SK-N-SH treated with all-trans-retinoic acid at 6 μM for 48 hours (cell line): ENCODE results near the gene KRTAP10-3.

Experiments used
- ARNTL ChIP-seq: fragments of 450-650 bp; formaldehyde crosslinking; IDR thresholded peaks from 2 replicates; pipeline ENCODE4 v1.5.0; 2020; ENCODE audit warnings: low read depth, mild to moderate bottlenecking, moderate library complexity, borderline replicate concordance
- CSDC2 ChIP-seq: fragments of 250-450 bp; sonication (Bioruptor Pico); IDR thresholded peaks from 2 replicates; pipeline ENCODE4 v1.5.0; 2020; ENCODE audit warnings: mild to moderate bottlenecking, moderate library complexity
- PATZ1 ChIP-seq: fragments of 250-450 bp; sonication (Bioruptor Pico); IDR thresholded peaks from 2 replicates; pipeline ENCODE4 v1.8.0; 2020; ENCODE audit warnings: mild to moderate bottlenecking, moderate library complexity, borderline replicate concordance
- PPARA ChIP-seq: fragments of 250-450 bp; sonication (Bioruptor Pico); IDR thresholded peaks from 2 replicates; pipeline ENCODE4 v1.5.0; 2020; ENCODE audit warnings: mild to moderate bottlenecking, borderline replicate concordance
- RARB ChIP-seq: fragments of 250-450 bp; sonication (Bioruptor Pico); IDR thresholded peaks from 2 replicates; pipeline ENCODE4 v1.8.0; 2021; ENCODE audit warnings: mild to moderate bottlenecking, moderate library complexity
- ZFP30 ChIP-seq: fragments of 450-650 bp; formaldehyde crosslinking; IDR thresholded peaks from 2 replicates; pipeline ENCODE4 v1.5.0; 2022; ENCODE audit warnings: mild to moderate bottlenecking, moderate library complexity
- ZNF70 ChIP-seq: fragments of 450-650 bp; formaldehyde crosslinking; IDR thresholded peaks from 2 replicates; pipeline ENCODE4 v1.5.0; 2020; ENCODE audit warnings: mild to moderate bottlenecking, moderate library complexity

- TF ChIP-seq PATZ1 (no peak), ZFP30 (CRISPR knock-in tag) (no peak), ZNF70 (no peak), CSDC2 (CRISPR knock-in tag) (no peak), ARNTL (CRISPR knock-in tag) (no peak), PPARA (CRISPR knock-in tag) (no peak), RARB (CRISPR knock-in tag) (no peak)
Measured at GRCh38 chr21:44533891-44534627, 24.5 kb downstream of the KRTAP10-3 start.
